HepG2 (cell line): Measurements from ENCODE around the gene LAMP1. TPM values are rescaled to one million over a fixed set of nuclear protein-coding genes. Genes with fewer than 3 reads are reported as not detected.

Experiments used
- ATAC-seq: fragments of 200-7000 bp; cut with Tn5 transposase; 3 replicates; pipeline ENCODE4 v1.9.1; 2020; ENCODE audit warnings: mild to moderate bottlenecking, moderate library complexity
- BruUV-seq: library from RNA; stranded (reverse); fragments of 400-500 nt; replicated peaks from 2 replicates; lab custom pipeline; 2021; lab: Mats Ljungman, UMichigan
- CTCF ChIA-PET: fragments of 300-600 bp; formaldehyde crosslinking; extraction: SDS; loops from one replicate; lab custom pipeline; 2021; ENCODE audit warnings: low total read pairs, inconsistent platforms, low intra/inter-chr PET ratio; lab: Yijun Ruan, JAX
- POLR2A ChIA-PET: fragments of 350-600 bp; sonication (Branson Sonifier 250); formaldehyde crosslinking; loops from one replicate; lab custom pipeline; 2020; ENCODE audit warnings: antibody characterized with exemption, inconsistent platforms; lab: Yijun Ruan, JAX
- DNase-seq: peaks from one replicate; pipeline ENCODE4 v3.0.0-alpha.2; 2015; ENCODE audit warnings: low spot score
- FAIRE-seq: peaks from 3 replicates; lab custom pipeline; 2011; peaks lifted over from hg19 to GRCh38; lab: Jason Lieb, UNC
- H2AFZ ChIP-seq: one replicate; pipeline ENCODE4 v1.6.1; 2011; ENCODE audit warnings: low read length, inconsistent platforms
- H3K27ac ChIP-seq: fragments of 300-600 bp; 3 replicates; pipeline ENCODE4 v1.8.0; 2011; ENCODE audit warnings: mixed run types, mild to moderate bottlenecking, mixed read lengths, low read length, inconsistent platforms; ENCODE audit not compliant: insufficient read depth; ENCODE audit errors: extremely low read length
- H3K27me3 ChIP-seq, 2 experiments: fragments of 200-600 bp in 1 of 2; 2 replicates in 1 of 2; 3 replicates in 1 of 2; pipeline versions ENCODE4 v1.6.0 to v1.8.0; 2011; ENCODE audit warnings: low read length in 2 of 2, mild to moderate bottlenecking in 2 of 2, moderate library complexity in 2 of 2, inconsistent platforms in 1 of 2; ENCODE audit not compliant: insufficient read depth in 2 of 2, control insufficient read depth in 1 of 2
- H3K36me3 ChIP-seq, 2 experiments: fragments of 200-600 bp in 1 of 2; replicated peaks in 1 of 2; 2 replicates in 1 of 2; 3 replicates in 1 of 2; pipeline versions ENCODE4 v1.5.1 to v1.8.0; 2011; ENCODE audit warnings: low read length in 2 of 2, inconsistent platforms in 1 of 2; ENCODE audit not compliant: insufficient read depth in 2 of 2, control insufficient read depth in 1 of 2
- H3K4me1 ChIP-seq: 2 replicates; pipeline ENCODE4 v1.5.1; 2012; ENCODE audit warnings: low read length, inconsistent platforms; ENCODE audit not compliant: insufficient read depth
- H3K4me2 ChIP-seq: 2 replicates; pipeline ENCODE4 v1.6.0; 2011; ENCODE audit warnings: low read depth, low read length, inconsistent platforms
- H3K4me3 ChIP-seq, 3 experiments: fragments of 200-600 bp in 1 of 3; sonication (generic), shearing (Covaris generic) in 1 of 3; replicated peaks in 1 of 3; 2 replicates each; pipeline ENCODE4 v1.5.1; 2011 to 2016; ENCODE audit warnings: low read length in 3 of 3, inconsistent platforms in 2 of 3, low read depth in 2 of 3, mild to moderate bottlenecking in 2 of 3, control low read depth in 1 of 3, mixed read lengths in 1 of 3; ENCODE audit not compliant: insufficient read depth in 1 of 3
- H3K79me2 ChIP-seq: one replicate; pipeline ENCODE4 v1.6.1; 2011; ENCODE audit warnings: low read length, inconsistent platforms; ENCODE audit not compliant: insufficient read depth
- H3K9ac ChIP-seq: 2 replicates; pipeline ENCODE4 v1.6.0; 2011; ENCODE audit warnings: mild to moderate bottlenecking, low read depth, low read length, inconsistent platforms; ENCODE audit not compliant: insufficient read depth
- H3K9me3 ChIP-seq: 2 replicates; pipeline ENCODE4 v1.5.1; 2012; ENCODE audit warnings: mild to moderate bottlenecking, low read length
- H4K20me1 ChIP-seq: 2 replicates; pipeline ENCODE4 v1.6.0; 2011; ENCODE audit warnings: inconsistent platforms, mild to moderate bottlenecking, low read length, moderate library complexity; ENCODE audit not compliant: insufficient read depth
- CSRNP2 ChIP-seq: sonication (generic); formaldehyde crosslinking; conservative IDR thresholded peaks from 2 replicates; pipeline ENCODE4 v1.8.0; 2022; ENCODE audit warnings: low read depth, missing genetic modification reagents
- ELF4 ChIP-seq: sonication (generic); formaldehyde crosslinking; IDR thresholded peaks from 2 replicates; pipeline ENCODE4 v1.5.0; 2020; ENCODE audit warnings: missing genetic modification reagents, mild to moderate bottlenecking, moderate library complexity, borderline replicate concordance
- HCFC1 ChIP-seq: fragments of 150-350 bp; IDR thresholded peaks from 2 replicates; pipeline ENCODE4 v1.6.1; 2014; ENCODE audit warnings: low read depth, low read length
- HOXD1 ChIP-seq: sonication (generic); formaldehyde crosslinking; IDR thresholded peaks from 2 replicates; pipeline ENCODE4 v1.5.0; 2020; ENCODE audit warnings: missing genetic modification reagents
- KDM2A ChIP-seq: sonication (generic); formaldehyde crosslinking; IDR thresholded peaks from 2 replicates; pipeline ENCODE4 v1.4.0; 2020; ENCODE audit warnings: low read depth, missing genetic modification reagents, borderline replicate concordance
- KDM4B ChIP-seq: sonication (generic); formaldehyde crosslinking; IDR thresholded peaks from 2 replicates; pipeline ENCODE4 v1.4.0; 2020; ENCODE audit warnings: missing genetic modification reagents
- MED8 ChIP-seq: sonication (generic); formaldehyde crosslinking; IDR thresholded peaks from 2 replicates; pipeline ENCODE4 v1.8.1; 2023; ENCODE audit warnings: mild to moderate bottlenecking, missing genetic modification reagents; ENCODE audit not compliant: insufficient replicate concordance
- NPAS2 ChIP-seq: sonication (generic); formaldehyde crosslinking; IDR thresholded peaks from 2 replicates; pipeline ENCODE4 v1.8.0; 2022; ENCODE audit warnings: mild to moderate bottlenecking, missing genetic modification reagents, borderline replicate concordance
- POLR2G ChIP-seq: fragments of 200-400 bp; formaldehyde crosslinking; IDR thresholded peaks from 2 replicates; pipeline ENCODE4 v1.6.1; 2018; ENCODE audit warnings: mild to moderate bottlenecking, low read depth, low read length, moderate library complexity
- PRDM4 ChIP-seq: sonication (generic); formaldehyde crosslinking; IDR thresholded peaks from 2 replicates; pipeline ENCODE4 v1.9.0; 2021; ENCODE audit warnings: missing genetic modification reagents, borderline replicate concordance
- RAD21 ChIP-seq: fragments of 450-650 bp; formaldehyde crosslinking; IDR thresholded peaks from 2 replicates; pipeline ENCODE4 v1.5.0; 2020; ENCODE audit warnings: mild to moderate bottlenecking
- SMYD3 ChIP-seq: sonication (generic); formaldehyde crosslinking; IDR thresholded peaks from 2 replicates; pipeline ENCODE4 v1.8.1; 2023; ENCODE audit warnings: mild to moderate bottlenecking, missing genetic modification reagents
- ZNF280D ChIP-seq: sonication (generic); formaldehyde crosslinking; IDR thresholded peaks from 2 replicates; pipeline ENCODE4 v1.5.1; 2020; ENCODE audit warnings: mild to moderate bottlenecking, missing genetic modification reagents
- WGBS: methylation state at CpG from one replicate; pipeline ENCODE4 v1.1.6; 2017; ENCODE audit warnings: low lambda C conversion rate; 5-methylcytosine and 5-hydroxymethylcytosine counted together
- in situ Hi-C: cut with HindIII; loops from 2 replicates; pipeline ENCODE4 v1.10.0; 2017; ENCODE audit warnings: low pct_unique_long_range_greater_than_20kb; ENCODE audit not compliant: extremely low pct_ligation_motif_present
- intact Hi-C: fragments of 100-400 bp; cut with micrococcal nuclease; formaldehyde crosslinking; loops from one replicate; pipeline ENCODE4 v1.10.0; 2022; ENCODE audit not compliant: unreplicated experiment
- polyA plus RNA-seq, 8 experiments: library from polyadenylated mRNA; depleted of rRNA in 3 of 8; stranded (reverse) in 7 of 8; unstranded in 1 of 8; fragments of >200 nt; fragmentation: Illumina TruSeq in 4 of 8; extraction: Trizol in 4 of 8; gene quantifications; 2 replicates each; pipeline versions ENCODE4 v1.2.1 to v1.2.3, GENCODE V29; 2011 to 2016; ENCODE audit warnings: low read depth in 4 of 8, missing spikeins in 1 of 8, mixed read lengths in 1 of 8; ENCODE audit not compliant: insufficient read depth in 1 of 8
- total RNA-seq, 5 experiments: library from RNA; depleted of rRNA; stranded (reverse); fragments of >200 nt; fragmentation: Illumina TruSeq; extraction: Trizol; gene quantifications; 2 replicates each; pipeline ENCODE4 v1.2.3, GENCODE V29; 2016; ENCODE audit warnings: low read depth in 1 of 5
- TF ChIP-seq, protein P1 (sequence below): sonication (generic); formaldehyde crosslinking; IDR thresholded peaks from 2 replicates; pipeline ENCODE4 v1.9.0; 2022; ENCODE audit warnings: missing genetic modification reagents, mild to moderate bottlenecking, borderline replicate concordance

Gene LAMP1
- total and polyA plus RNA-seq, 2 of the 13 experiments (the other 11 are each of a cell fraction or from before 2014, with no cell fraction given) = 103 to 112 TPM

- TF ChIP-seq PRDM4 (no peak), HCFC1 (no peak)
These were observed 5.9 kb downstream of the LAMP1 start (continued) for GRCh38 chr13:113302986-113303385.

GRCh38 chr13:113304121-113304520, 7.1 kb downstream of the LAMP1 start:
- no peak overlapping the region for H3K27ac ChIP-seq
- no peak overlapping the region for H3K9ac ChIP-seq
- peaks cover 17% of the 10 kb centered on the region for H3K4me1 ChIP-seq
- in situ Hi-C loops = no loop called here
- no TSS peak for BruUV-seq
- no peaks in the 10 kb centered on the region for H3K9me3 ChIP-seq
- CTCF ChIA-PET = no interaction called here
- POLR2A ChIA-PET = no interaction called here
- H3K27me3 ChIP-seq = no peaks in the 10 kb centered on the region
- H3K4me3 ChIP-seq = no peak overlapping the region
- TF ChIP-seq, protein P1, sequence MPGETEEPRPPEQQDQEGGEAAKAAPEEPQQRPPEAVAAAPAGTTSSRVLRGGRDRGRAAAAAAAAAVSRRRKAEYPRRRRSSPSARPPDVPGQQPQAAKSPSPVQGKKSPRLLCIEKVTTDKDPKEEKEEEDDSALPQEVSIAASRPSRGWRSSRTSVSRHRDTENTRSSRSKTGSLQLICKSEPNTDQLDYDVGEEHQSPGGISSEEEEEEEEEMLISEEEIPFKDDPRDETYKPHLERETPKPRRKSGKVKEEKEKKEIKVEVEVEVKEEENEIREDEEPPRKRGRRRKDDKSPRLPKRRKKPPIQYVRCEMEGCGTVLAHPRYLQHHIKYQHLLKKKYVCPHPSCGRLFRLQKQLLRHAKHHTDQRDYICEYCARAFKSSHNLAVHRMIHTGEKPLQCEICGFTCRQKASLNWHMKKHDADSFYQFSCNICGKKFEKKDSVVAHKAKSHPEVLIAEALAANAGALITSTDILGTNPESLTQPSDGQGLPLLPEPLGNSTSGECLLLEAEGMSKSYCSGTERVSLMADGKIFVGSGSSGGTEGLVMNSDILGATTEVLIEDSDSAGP (CRISPR knock-in tag) = no peak
- TF ChIP-seq ELF4 (no peak), NPAS2 (CRISPR knock-in tag) (no peak), RAD21 (CRISPR knock-in tag) (no peak), POLR2G (no peak), MED8 (CRISPR knock-in tag) (no peak), CSRNP2 (CRISPR knock-in tag) (no peak), ZNF280D (no peak), HOXD1 (CRISPR knock-in tag) (no peak), KDM4B (no peak), KDM2A (CRISPR knock-in tag) (no peak), SMYD3 (CRISPR knock-in tag) (no peak)
- TF ChIP-seq, all 625 proteins: peak for 0
- WGBS = 97% methylated on average over 7 of the region's 7 CpGs
- FAIRE-seq = no peak
- H3K4me2 ChIP-seq = no peak overlapping the region
- H4K20me1 ChIP-seq = peaks cover 3% of the 10 kb centered on the region; the same call in 1 of the 2 replicates
- no peak for DNase-seq
- H3K36me3 ChIP-seq = peaks cover 5 to 10% of the 10 kb centered on the region in 2 experiments; a peak in 3 of 5 replicates
- no peak overlapping the region for H2AFZ ChIP-seq
- ATAC-seq = no peak
- intact Hi-C loops = no loop called here
- peaks cover 71% of the 10 kb centered on the region for H3K79me2 ChIP-seq
